Measurements from ENCODE around the gene WDR77.

DNA sequence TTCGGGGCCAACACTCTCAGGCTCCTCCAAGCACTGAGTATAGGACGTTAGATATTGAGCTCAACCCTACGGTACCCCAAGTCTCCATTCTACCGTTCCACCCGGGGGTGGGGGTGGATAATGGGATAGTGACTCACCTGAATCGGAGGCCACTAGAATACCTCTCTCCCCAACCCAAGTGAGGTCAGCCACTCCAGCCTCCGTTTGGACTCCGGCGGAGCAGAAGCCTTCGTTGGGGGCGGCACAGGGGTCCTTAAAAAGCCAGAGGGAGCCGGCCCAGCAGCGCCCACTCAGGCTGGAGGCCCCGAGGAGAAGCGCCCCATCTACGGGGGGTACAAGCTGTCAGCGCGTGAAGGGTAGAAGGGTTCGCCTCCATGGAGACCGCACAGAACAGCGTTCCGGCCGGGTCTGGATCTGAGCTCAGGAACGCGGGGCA is 556 bp downstream of the WDR77 start:
- TF ChIP-seq, protein P1, sequence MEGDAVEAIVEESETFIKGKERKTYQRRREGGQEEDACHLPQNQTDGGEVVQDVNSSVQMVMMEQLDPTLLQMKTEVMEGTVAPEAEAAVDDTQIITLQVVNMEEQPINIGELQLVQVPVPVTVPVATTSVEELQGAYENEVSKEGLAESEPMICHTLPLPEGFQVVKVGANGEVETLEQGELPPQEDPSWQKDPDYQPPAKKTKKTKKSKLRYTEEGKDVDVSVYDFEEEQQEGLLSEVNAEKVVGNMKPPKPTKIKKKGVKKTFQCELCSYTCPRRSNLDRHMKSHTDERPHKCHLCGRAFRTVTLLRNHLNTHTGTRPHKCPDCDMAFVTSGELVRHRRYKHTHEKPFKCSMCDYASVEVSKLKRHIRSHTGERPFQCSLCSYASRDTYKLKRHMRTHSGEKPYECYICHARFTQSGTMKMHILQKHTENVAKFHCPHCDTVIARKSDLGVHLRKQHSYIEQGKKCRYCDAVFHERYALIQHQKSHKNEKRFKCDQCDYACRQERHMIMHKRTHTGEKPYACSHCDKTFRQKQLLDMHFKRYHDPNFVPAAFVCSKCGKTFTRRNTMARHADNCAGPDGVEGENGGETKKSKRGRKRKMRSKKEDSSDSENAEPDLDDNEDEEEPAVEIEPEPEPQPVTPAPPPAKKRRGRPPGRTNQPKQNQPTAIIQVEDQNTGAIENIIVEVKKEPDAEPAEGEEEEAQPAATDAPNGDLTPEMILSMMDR (IDR thresholded peaks at IDR 0.05) = no peak
- no peak for TF ChIP-seq POLR2AphosphoS5 (IDR thresholded peaks at IDR 0.05)
